ENCODE data around the gene NOX4.
"Not testable (repeated sequence)": the region's sequence is repeated elsewhere in the genome, so short reads cannot be mapped to it uniquely, and the experiment has no call there.

The NOX4 gene

DNA sequence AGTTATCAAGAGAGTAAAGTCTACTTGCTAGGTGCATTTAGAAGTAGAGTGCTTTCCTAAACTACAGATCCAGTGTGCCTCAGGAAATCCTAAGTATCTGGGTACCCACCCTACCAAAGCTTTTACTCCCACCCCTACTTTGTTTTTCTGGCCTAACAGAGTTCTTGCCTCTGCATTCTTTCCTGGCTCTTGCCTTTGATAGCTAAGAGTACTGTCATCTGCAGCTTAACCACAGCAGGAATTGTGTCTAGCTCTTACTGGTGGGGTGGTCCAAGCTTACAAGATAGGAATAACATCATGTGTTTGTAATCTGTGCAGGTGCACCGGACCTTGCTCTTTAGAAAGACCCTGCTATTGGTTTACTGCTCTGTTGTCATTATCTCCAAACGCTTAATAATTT lies 82.7 kb downstream of the NOX4 start:
- H3K27me3 ChIP-seq (ENCODE audit: control insufficient read depth in 5 of 5, insufficient read depth in 4 of 5, low read length in 5 of 5); H3K36me3 ChIP-seq (ENCODE audit: control insufficient read depth in 5 of 5, insufficient read depth in 5 of 5, low read length in 5 of 5); H3K4me3 ChIP-seq (ENCODE audit: low read depth in 1 of 5, low read length in 5 of 5); H3K4me1 ChIP-seq (ENCODE audit: control insufficient read depth in 5 of 5, insufficient read depth in 5 of 5, low read length in 5 of 5); H3K9ac ChIP-seq (ENCODE audit: low read length in 5 of 5); H3K9me3 ChIP-seq (ENCODE audit: control insufficient read depth in 5 of 5, low read length in 5 of 5); H3K27ac ChIP-seq (ENCODE audit: low read depth, low read length): not testable (repeated sequence)

DNA sequence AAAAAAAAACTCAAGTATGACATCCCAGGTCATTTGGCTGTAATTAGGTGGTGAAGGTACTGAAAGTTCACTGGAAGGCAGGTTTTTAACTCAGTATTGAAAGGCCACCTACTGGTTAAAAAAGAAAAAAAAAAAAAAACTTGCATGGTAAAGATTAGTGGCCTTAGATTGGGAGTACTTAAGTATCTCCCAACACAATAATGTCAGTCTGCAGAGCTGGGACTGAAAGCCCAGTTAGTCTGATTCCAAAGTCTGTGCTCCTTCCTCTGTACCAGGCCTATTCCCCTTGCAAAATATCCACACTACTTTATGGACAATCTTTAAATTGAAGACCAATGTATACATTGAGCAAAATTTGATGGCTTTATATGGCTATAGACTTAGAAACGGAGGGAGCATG lies 85.5 kb downstream of the NOX4 start:
- Histone ChIP-seq H3K36me3 (ENCODE audit: control insufficient read depth in 5 of 5, insufficient read depth in 5 of 5, low read length in 5 of 5) (no peaks in the 10 kb centered on the region), H3K27ac (ENCODE audit: low read depth, low read length) (no peak overlapping the region), H3K4me3 (ENCODE audit: low read depth in 1 of 5, low read length in 5 of 5) (no peak overlapping the region), H3K4me1 (ENCODE audit: control insufficient read depth in 5 of 5, insufficient read depth in 5 of 5, low read length in 5 of 5) (no peaks in the 10 kb centered on the region), H3K9me3 (ENCODE audit: control insufficient read depth in 5 of 5, low read length in 5 of 5) (no peaks in the 10 kb centered on the region), H3K27me3 (ENCODE audit: control insufficient read depth in 5 of 5, insufficient read depth in 4 of 5, low read length in 5 of 5) (no peaks in the 10 kb centered on the region), H3K9ac (ENCODE audit: low read length in 5 of 5) (no peak overlapping the region)

DNA sequence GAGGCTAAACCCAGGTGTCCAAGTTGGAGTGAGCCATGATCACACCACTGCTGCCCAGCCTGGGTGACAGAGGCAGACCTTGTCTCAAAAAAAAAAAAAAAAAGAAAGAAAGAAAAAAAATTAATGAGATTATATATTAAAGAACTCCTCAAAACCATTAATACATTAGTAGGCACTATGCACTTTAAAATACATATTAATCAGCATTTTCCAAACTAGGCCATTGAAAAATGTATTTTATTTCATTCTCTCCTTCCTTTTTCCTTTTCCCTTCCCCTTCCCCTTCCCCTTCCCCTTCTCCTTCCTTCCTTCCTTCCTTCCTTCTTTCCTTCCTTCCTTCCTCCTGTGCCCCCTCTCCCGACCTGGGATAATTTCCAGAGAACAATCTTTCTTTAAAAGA lies 99.5 kb downstream of the NOX4 start:
- H3K36me3 ChIP-seq (ENCODE audit: control insufficient read depth in 5 of 5, insufficient read depth in 5 of 5, low read length in 5 of 5); H3K27me3 ChIP-seq (ENCODE audit: control insufficient read depth in 5 of 5, insufficient read depth in 4 of 5, low read length in 5 of 5); H3K9me3 ChIP-seq (ENCODE audit: control insufficient read depth in 5 of 5, low read length in 5 of 5); H3K9ac ChIP-seq (ENCODE audit: low read length in 5 of 5); H3K4me3 ChIP-seq (ENCODE audit: low read depth in 1 of 5, low read length in 5 of 5); H3K27ac ChIP-seq (ENCODE audit: low read depth, low read length); H3K4me1 ChIP-seq (ENCODE audit: control insufficient read depth in 5 of 5, insufficient read depth in 5 of 5, low read length in 5 of 5): not testable (repeated sequence)

GRCh38 chr11:89387501-89387900 lies 103.7 kb downstream of the NOX4 start:
- H3K36me3 ChIP-seq (ENCODE audit: control insufficient read depth in 5 of 5, insufficient read depth in 5 of 5, low read length in 5 of 5); H3K4me3 ChIP-seq (ENCODE audit: low read depth in 1 of 5, low read length in 5 of 5); H3K27ac ChIP-seq (ENCODE audit: low read depth, low read length); H3K4me1 ChIP-seq (ENCODE audit: control insufficient read depth in 5 of 5, insufficient read depth in 5 of 5, low read length in 5 of 5); H3K27me3 ChIP-seq (ENCODE audit: control insufficient read depth in 5 of 5, insufficient read depth in 4 of 5, low read length in 5 of 5); H3K9me3 ChIP-seq (ENCODE audit: control insufficient read depth in 5 of 5, low read length in 5 of 5); H3K9ac ChIP-seq (ENCODE audit: low read length in 5 of 5): not testable (repeated sequence)

DNA sequence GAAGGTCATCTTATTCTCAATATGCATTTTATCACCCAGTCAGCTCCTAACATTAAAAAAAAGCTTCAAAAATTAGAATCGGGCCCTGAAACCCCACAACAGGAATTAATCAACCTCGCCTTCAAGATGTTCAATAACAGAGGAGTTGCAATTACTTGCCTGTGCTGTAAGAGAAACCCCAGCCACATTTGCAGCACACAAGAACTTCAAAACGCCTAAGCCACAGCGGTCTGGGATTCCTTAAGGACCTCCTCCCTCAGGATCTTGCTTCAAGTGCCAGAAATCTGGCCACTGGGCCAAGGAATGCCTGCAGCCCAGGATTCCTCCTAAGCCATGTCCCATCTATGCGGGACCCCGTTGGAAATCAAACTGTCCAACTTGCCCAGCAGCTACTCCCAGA lies 108.2 kb downstream of the NOX4 start:
- H3K9ac ChIP-seq (ENCODE audit: low read length in 5 of 5); H3K4me3 ChIP-seq (ENCODE audit: low read depth in 1 of 5, low read length in 5 of 5); H3K27ac ChIP-seq (ENCODE audit: low read depth, low read length); H3K27me3 ChIP-seq (ENCODE audit: control insufficient read depth in 5 of 5, insufficient read depth in 4 of 5, low read length in 5 of 5); H3K36me3 ChIP-seq (ENCODE audit: control insufficient read depth in 5 of 5, insufficient read depth in 5 of 5, low read length in 5 of 5); H3K4me1 ChIP-seq (ENCODE audit: control insufficient read depth in 5 of 5, insufficient read depth in 5 of 5, low read length in 5 of 5); H3K9me3 ChIP-seq (ENCODE audit: control insufficient read depth in 5 of 5, low read length in 5 of 5): not testable (repeated sequence)

- Histone ChIP-seq H3K4me3 (ENCODE audit: low read depth in 1 of 5, low read length in 5 of 5) (no peak overlapping the region), H3K27ac (ENCODE audit: low read depth, low read length) (no peak overlapping the region)
These were observed 110.1 kb downstream of the NOX4 start for GRCh38 chr11:89381094-89381493.

DNA sequence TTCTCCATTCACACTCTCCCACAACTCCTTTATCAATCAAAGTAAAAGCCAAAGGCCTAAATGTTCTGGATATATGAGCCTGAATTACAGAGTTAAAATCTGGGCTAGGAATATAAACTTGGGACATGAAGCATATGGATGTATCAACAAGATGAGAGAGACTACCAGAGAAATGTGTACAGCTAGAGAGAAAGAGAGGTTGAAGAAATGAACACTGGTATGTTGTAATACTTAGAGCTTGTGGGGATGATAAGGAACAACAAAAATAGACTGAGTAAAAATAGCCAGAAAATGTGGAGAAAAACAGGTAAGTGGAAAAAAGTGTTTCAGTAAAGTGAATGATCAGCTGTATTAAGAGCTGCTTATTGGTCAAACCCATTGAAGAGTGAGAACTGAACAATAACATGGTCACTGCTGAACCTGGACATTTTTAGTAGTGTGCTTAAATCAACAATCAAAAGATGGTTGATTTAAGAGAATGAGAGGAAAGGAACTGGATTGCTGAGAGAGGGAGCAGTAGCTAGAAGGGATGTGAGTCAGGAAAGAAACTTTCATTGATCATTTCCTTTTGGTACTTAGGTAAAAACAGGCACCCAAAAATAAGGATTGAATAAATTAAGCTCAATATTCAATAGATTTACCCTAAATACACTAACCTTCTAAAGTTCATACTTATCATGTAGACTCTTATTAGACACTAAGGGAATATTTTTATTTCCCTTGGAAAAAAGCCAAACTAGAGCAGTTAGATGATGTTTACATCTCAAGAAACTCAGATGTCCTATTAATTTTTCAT lies 111.0 kb downstream of the NOX4 start:
- not testable (repeated sequence) for H3K36me3 ChIP-seq (ENCODE audit: control insufficient read depth in 5 of 5, insufficient read depth in 5 of 5, low read length in 5 of 5); H3K9ac ChIP-seq (ENCODE audit: low read length in 5 of 5); H3K27me3 ChIP-seq (ENCODE audit: control insufficient read depth in 5 of 5, insufficient read depth in 4 of 5, low read length in 5 of 5); H3K9me3 ChIP-seq (ENCODE audit: control insufficient read depth in 5 of 5, low read length in 5 of 5); H3K4me3 ChIP-seq (ENCODE audit: low read depth in 1 of 5, low read length in 5 of 5); H3K27ac ChIP-seq (ENCODE audit: low read depth, low read length); H3K4me1 ChIP-seq (ENCODE audit: control insufficient read depth in 5 of 5, insufficient read depth in 5 of 5, low read length in 5 of 5)

More at GRCh38 chr11:89381094-89381493, 110.1 kb downstream of the NOX4 start:
- Histone ChIP-seq H3K9ac (ENCODE audit: low read length in 5 of 5) (no peak overlapping the region), H3K9me3 (ENCODE audit: control insufficient read depth in 5 of 5, low read length in 5 of 5) (peaks cover 0 to 7% (median 3%) of the 10 kb centered on the region in 5 donors), H3K36me3 (ENCODE audit: control insufficient read depth in 5 of 5, insufficient read depth in 5 of 5, low read length in 5 of 5) (no peaks in the 10 kb centered on the region), H3K4me1 (ENCODE audit: control insufficient read depth in 5 of 5, insufficient read depth in 5 of 5, low read length in 5 of 5) (no peaks in the 10 kb centered on the region), H3K27me3 (ENCODE audit: control insufficient read depth in 5 of 5, insufficient read depth in 4 of 5, low read length in 5 of 5) (no peaks in the 10 kb centered on the region)

DNA sequence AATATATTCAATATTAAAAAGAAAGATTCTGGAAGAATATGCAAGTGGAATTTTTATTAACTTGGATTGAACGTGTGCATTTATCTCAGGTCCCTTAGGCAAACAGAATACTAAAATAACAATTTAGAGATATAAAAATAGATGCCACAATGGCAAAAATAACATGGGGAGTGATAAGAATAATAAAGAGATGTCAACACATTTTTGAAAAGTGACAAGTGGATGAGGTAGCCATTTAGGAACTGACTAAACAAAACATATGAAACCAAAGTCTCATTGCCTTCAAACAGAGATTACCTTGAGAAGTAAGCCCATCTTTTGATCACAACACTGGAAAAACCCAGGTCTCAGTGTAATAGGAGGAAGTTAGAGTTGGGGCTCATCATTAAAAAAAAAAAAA lies 112.2 kb downstream of the NOX4 start:
- H3K4me3 ChIP-seq (ENCODE audit: low read depth in 1 of 5, low read length in 5 of 5); H3K27ac ChIP-seq (ENCODE audit: low read depth, low read length): not testable (repeated sequence)

DNA sequence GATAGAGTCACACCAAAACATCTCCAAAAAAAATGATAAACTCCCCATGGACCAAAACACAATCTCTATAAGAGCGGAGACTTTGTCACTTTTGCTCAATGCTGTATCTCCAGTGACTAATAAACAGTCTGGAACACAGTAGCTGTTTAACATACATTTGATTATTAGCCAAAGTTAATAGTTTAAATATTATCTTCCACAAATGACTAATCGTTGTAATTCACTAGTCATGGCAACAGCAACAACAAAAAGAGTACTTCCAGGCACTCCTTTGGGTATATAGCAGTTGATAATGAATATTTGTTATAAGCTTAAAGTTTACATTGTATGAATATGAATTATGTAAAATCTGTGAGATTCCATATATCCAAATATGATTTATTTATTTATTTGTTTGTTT lies 121.8 kb downstream of the NOX4 start:
- not testable (repeated sequence) for H3K27ac ChIP-seq (ENCODE audit: low read depth, low read length); H3K27me3 ChIP-seq (ENCODE audit: control insufficient read depth in 5 of 5, insufficient read depth in 4 of 5, low read length in 5 of 5); H3K36me3 ChIP-seq (ENCODE audit: control insufficient read depth in 5 of 5, insufficient read depth in 5 of 5, low read length in 5 of 5); H3K9ac ChIP-seq (ENCODE audit: low read length in 5 of 5); H3K4me3 ChIP-seq (ENCODE audit: low read depth in 1 of 5, low read length in 5 of 5); H3K9me3 ChIP-seq (ENCODE audit: control insufficient read depth in 5 of 5, low read length in 5 of 5)
- H3K4me1 ChIP-seq (ENCODE audit: control insufficient read depth in 5 of 5, insufficient read depth in 5 of 5, low read length in 5 of 5) = peaks cover 0 to 13% (median 0%) of the 10 kb centered on the region in 5 donors

More for the DNA sequence above, 112.2 kb downstream of the NOX4 start:
- H3K9ac ChIP-seq (ENCODE audit: low read length in 5 of 5); H3K4me1 ChIP-seq (ENCODE audit: control insufficient read depth in 5 of 5, insufficient read depth in 5 of 5, low read length in 5 of 5); H3K27me3 ChIP-seq (ENCODE audit: control insufficient read depth in 5 of 5, insufficient read depth in 4 of 5, low read length in 5 of 5); H3K36me3 ChIP-seq (ENCODE audit: control insufficient read depth in 5 of 5, insufficient read depth in 5 of 5, low read length in 5 of 5); H3K9me3 ChIP-seq (ENCODE audit: control insufficient read depth in 5 of 5, low read length in 5 of 5): not testable (repeated sequence)

DNA sequence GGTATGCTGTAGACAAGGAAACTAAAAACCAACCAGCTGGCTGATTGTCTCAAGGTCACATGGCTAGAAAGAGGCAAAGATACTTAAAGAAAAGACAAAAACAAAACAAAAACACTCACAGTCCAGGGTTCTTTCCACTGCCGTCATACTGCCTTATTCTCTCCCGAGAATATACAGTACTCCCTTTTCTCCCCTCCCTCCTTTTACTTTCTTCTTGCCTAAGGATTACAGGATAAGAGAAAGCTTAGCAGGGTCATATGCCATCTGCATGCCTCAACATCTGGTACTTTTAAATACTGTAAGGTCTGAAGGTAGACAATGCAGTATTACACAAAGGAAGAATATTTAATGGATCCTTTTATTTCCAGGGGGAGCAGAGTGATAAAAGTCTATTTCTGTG lies 126.3 kb downstream of the NOX4 start:
- not testable (repeated sequence) for H3K9ac ChIP-seq (ENCODE audit: low read length in 5 of 5); H3K4me3 ChIP-seq (ENCODE audit: low read depth in 1 of 5, low read length in 5 of 5); H3K27ac ChIP-seq (ENCODE audit: low read depth, low read length); H3K36me3 ChIP-seq (ENCODE audit: control insufficient read depth in 5 of 5, insufficient read depth in 5 of 5, low read length in 5 of 5); H3K9me3 ChIP-seq (ENCODE audit: control insufficient read depth in 5 of 5, low read length in 5 of 5); H3K27me3 ChIP-seq (ENCODE audit: control insufficient read depth in 5 of 5, insufficient read depth in 4 of 5, low read length in 5 of 5)
- H3K4me1 ChIP-seq (ENCODE audit: control insufficient read depth in 5 of 5, insufficient read depth in 5 of 5, low read length in 5 of 5) = peaks cover 0 to 13% (median 0%) of the 10 kb centered on the region in 5 donors

GRCh38 chr11:89361734-89362133 lies 129.4 kb downstream of the NOX4 start:
- H3K4me1 ChIP-seq (ENCODE audit: control insufficient read depth in 5 of 5, insufficient read depth in 5 of 5, low read length in 5 of 5) = peaks cover 0 to 8% (median 0%) of the 10 kb centered on the region in 5 donors
- no peak overlapping the region for H3K9ac ChIP-seq (ENCODE audit: low read length in 5 of 5)
- H3K9me3 ChIP-seq (ENCODE audit: control insufficient read depth in 5 of 5, low read length in 5 of 5) = no peaks in the 10 kb centered on the region
- H3K27ac ChIP-seq (ENCODE audit: low read depth, low read length) = no peak overlapping the region
- no peaks in the 10 kb centered on the region for H3K27me3 ChIP-seq (ENCODE audit: control insufficient read depth in 5 of 5, insufficient read depth in 4 of 5, low read length in 5 of 5)
- H3K4me3 ChIP-seq (ENCODE audit: low read depth in 1 of 5, low read length in 5 of 5) = no peak overlapping the region
- H3K36me3 ChIP-seq (ENCODE audit: control insufficient read depth in 5 of 5, insufficient read depth in 5 of 5, low read length in 5 of 5) = no peaks in the 10 kb centered on the region

Measured in subcutaneous abdominal adipose tissue (tissue), 5 donors.